Neural cell (in vitro differentiated cells): ENCODE data around the gene HGD. TPM values are rescaled to one million over a fixed set of nuclear protein-coding genes. Genes with fewer than 3 reads are reported as not detected.

Source experiments
- H2AFZ ChIP-seq: fragments of 200-600, 300-800 bp; sonication (generic), shearing (Covaris generic); 2 replicates; pipeline ENCODE4 v1.6.0; 2014; ENCODE audit warnings: low read depth, mild to moderate bottlenecking, antibody characterized with exemption, low read length, moderate library complexity
- H3F3A ChIP-seq: fragments of 200-600 bp; shearing (Covaris generic); 2 replicates; pipeline ENCODE4 v1.6.1; 2016; ENCODE audit warnings: mild to moderate bottlenecking, moderate library complexity, mixed read lengths, antibody characterized with exemption, low read length; ENCODE audit not compliant: insufficient read depth, poor library complexity, severe bottlenecking
- H3K27ac ChIP-seq: fragments of 200-600, 300-800 bp; sonication (generic), shearing (Covaris generic); 2 replicates; pipeline ENCODE4 v1.5.1; 2014; ENCODE audit warnings: mild to moderate bottlenecking, low read length, moderate library complexity
- H3K27me3 ChIP-seq: fragments of 300-800, 200-600 bp; sonication (generic), shearing (Covaris generic); 2 replicates; pipeline ENCODE4 v1.6.0; 2014; ENCODE audit warnings: mild to moderate bottlenecking, low read depth, low read length, moderate library complexity; ENCODE audit not compliant: insufficient read depth
- H3K36me3 ChIP-seq: fragments of 300-800, 200-600 bp; sonication (generic), shearing (Covaris generic); 2 replicates; pipeline ENCODE4 v1.5.1; 2014; ENCODE audit warnings: mild to moderate bottlenecking, antibody characterized with exemption, low read length, moderate library complexity; ENCODE audit not compliant: insufficient read depth
- H3K4me2 ChIP-seq: fragments of 300-800, 200-600 bp; sonication (generic), shearing (Covaris generic); 2 replicates; pipeline ENCODE4 v1.6.0; 2014; ENCODE audit warnings: mild to moderate bottlenecking, low read length
- H3K4me3 ChIP-seq: fragments of 300-800, 200-600 bp; sonication (generic), shearing (Covaris generic); 2 replicates; pipeline ENCODE4 v1.5.1; 2014; ENCODE audit warnings: mild to moderate bottlenecking, low read length, moderate library complexity
- H3K79me2 ChIP-seq: fragments of 200-600 bp; shearing (Covaris generic); replicated peaks from 2 replicates; pipeline ENCODE4 v1.6.0; 2014; ENCODE audit warnings: mild to moderate bottlenecking, low read length, moderate library complexity; ENCODE audit not compliant: insufficient read depth
- H3K9ac ChIP-seq: fragments of 300-800, 200-600 bp; sonication (generic), shearing (Covaris generic); 2 replicates; pipeline ENCODE4 v1.6.1; 2016; ENCODE audit warnings: mild to moderate bottlenecking, low read length, mixed read lengths
- H3K9me2 ChIP-seq: fragments of 200-600 bp; shearing (Covaris generic); 2 replicates; pipeline ENCODE4 v1.6.1; 2016; ENCODE audit warnings: mild to moderate bottlenecking, low read length, mixed read lengths; ENCODE audit not compliant: insufficient read depth
- H3K9me3 ChIP-seq: fragments of 200-600, 300-800 bp; sonication (generic), shearing (Covaris generic); 2 replicates; pipeline ENCODE4 v1.6.1; 2016; ENCODE audit warnings: mild to moderate bottlenecking, mixed run types, low read length, moderate library complexity, mixed read lengths
- H4K20me1 ChIP-seq: fragments of 200-600 bp; shearing (Covaris generic); 2 replicates; pipeline ENCODE4 v1.6.1; 2016; ENCODE audit warnings: mild to moderate bottlenecking, mixed run types; ENCODE audit not compliant: insufficient read depth
- EP300 ChIP-seq: fragments of 450-650 bp; conservative IDR thresholded peaks from 2 replicates; pipeline ENCODE4 v1.6.1; 2014; ENCODE audit warnings: antibody characterized with exemption, mild to moderate bottlenecking, moderate library complexity; ENCODE audit not compliant: poor library complexity, severe bottlenecking
- EZH2 ChIP-seq: fragments of 200-600, 300-800 bp; shearing (Covaris generic), sonication (generic); IDR thresholded peaks from 2 replicates; pipeline ENCODE4 v1.6.1; 2014; ENCODE audit warnings: antibody characterized with exemption, low read length, borderline replicate concordance, mild to moderate bottlenecking; ENCODE audit not compliant: insufficient read depth, poor library complexity, severe bottlenecking
- MXI1 ChIP-seq: fragments of 450-650 bp; conservative IDR thresholded peaks from 2 replicates; pipeline ENCODE4 v1.6.1; 2014; ENCODE audit warnings: antibody characterized with exemption, mild to moderate bottlenecking; ENCODE audit not compliant: poor library complexity, severe bottlenecking
- POLR2AphosphoS5 ChIP-seq: IDR thresholded peaks from 2 replicates; pipeline ENCODE4 v1.6.1; 2012
- RAD21 ChIP-seq: fragments of 450-650 bp; conservative IDR thresholded peaks from 2 replicates; pipeline ENCODE4 v1.6.1; 2014; ENCODE audit warnings: antibody characterized with exemption, mild to moderate bottlenecking, moderate library complexity
- REST ChIP-seq: IDR thresholded peaks from 2 replicates; pipeline ENCODE4 v1.6.1; 2012; ENCODE audit warnings: borderline replicate concordance
- SMC3 ChIP-seq: fragments of 450-650 bp; conservative IDR thresholded peaks from 2 replicates; pipeline ENCODE4 v1.6.1; 2014; ENCODE audit warnings: antibody characterized with exemption, mild to moderate bottlenecking, moderate library complexity; ENCODE audit not compliant: poor library complexity
- TAF1 ChIP-seq: IDR thresholded peaks from 2 replicates; pipeline ENCODE4 v1.6.1; 2012; ENCODE audit warnings: low read depth
- polyA plus RNA-seq: library from polyadenylated mRNA; depleted of rRNA; stranded (reverse); fragments of >200 nt; gene quantifications from 2 replicates; pipeline ENCODE4 v1.2.3, GENCODE V29; 2014
- TF ChIP-seq, protein P1 (sequence below): fragments of 450-650 bp; IDR thresholded peaks from 2 replicates; pipeline ENCODE4 v1.5.1; 2014; ENCODE audit warnings: antibody characterized with exemption, mild to moderate bottlenecking, moderate library complexity; ENCODE audit not compliant: poor library complexity, severe bottlenecking

The HGD gene
- polyA plus RNA-seq, 1 donor from 2014 or later, result not detected

DNA sequence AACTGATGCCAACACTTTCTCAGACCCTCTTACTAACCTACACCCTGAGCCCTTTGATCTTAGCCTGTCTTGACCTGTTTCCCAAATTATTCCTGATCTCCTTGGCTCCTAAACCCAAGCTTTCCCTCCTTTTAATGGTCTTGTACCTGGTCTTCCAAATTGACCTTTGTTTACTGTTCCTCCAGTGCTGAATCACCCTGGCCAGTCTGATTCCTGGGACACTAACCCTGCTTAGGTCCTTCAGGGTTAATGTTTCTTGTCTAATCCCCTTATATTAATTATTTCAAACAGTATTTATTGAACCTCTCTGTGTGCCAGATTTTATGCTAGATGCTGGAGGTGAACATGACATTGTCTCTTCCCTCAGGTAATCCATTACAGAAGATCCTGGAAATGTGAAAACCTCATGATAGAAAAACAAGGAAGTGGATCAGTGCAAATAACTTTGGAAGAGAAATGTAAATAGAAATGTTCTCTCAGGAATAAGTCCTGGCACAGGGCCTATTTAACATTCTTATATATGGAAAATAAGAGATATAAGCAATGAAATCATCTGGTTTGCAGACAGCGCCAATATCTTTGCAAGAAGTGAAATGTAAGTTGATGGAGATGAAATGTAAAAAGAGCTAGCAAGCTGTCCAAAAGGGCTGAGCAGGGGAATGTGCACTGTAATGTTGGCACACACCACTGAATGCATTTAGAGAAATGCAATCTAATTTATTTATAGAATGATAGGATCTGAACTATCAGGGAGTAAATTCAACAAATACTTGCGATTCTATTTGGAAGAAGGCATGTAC lies 20.7 kb downstream of the HGD start:
- TF ChIP-seq POLR2AphosphoS5 (no peak), RAD21 (no peak), TAF1 (no peak), EZH2 (no peak), SMC3 (no peak), EP300 (no peak), MXI1 (no peak), REST (no peak)
- TF ChIP-seq, protein P1, sequence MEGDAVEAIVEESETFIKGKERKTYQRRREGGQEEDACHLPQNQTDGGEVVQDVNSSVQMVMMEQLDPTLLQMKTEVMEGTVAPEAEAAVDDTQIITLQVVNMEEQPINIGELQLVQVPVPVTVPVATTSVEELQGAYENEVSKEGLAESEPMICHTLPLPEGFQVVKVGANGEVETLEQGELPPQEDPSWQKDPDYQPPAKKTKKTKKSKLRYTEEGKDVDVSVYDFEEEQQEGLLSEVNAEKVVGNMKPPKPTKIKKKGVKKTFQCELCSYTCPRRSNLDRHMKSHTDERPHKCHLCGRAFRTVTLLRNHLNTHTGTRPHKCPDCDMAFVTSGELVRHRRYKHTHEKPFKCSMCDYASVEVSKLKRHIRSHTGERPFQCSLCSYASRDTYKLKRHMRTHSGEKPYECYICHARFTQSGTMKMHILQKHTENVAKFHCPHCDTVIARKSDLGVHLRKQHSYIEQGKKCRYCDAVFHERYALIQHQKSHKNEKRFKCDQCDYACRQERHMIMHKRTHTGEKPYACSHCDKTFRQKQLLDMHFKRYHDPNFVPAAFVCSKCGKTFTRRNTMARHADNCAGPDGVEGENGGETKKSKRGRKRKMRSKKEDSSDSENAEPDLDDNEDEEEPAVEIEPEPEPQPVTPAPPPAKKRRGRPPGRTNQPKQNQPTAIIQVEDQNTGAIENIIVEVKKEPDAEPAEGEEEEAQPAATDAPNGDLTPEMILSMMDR, result no peak
- Histone ChIP-seq H3K36me3 (no peaks in the 10 kb centered on the region), H3K27me3 (no peaks in the 10 kb centered on the region), H3K79me2 (no peaks in the 10 kb centered on the region), H3F3A (no peaks in the 10 kb centered on the region), H4K20me1 (no peaks in the 10 kb centered on the region), H3K4me3 (no peak overlapping the region), H3K9ac (no peak overlapping the region), H2AFZ (no peak overlapping the region), H3K27ac (no peak overlapping the region), H3K4me2 (no peak overlapping the region), H3K9me2 (no peaks in the 10 kb centered on the region), H3K9me3 (no peaks in the 10 kb centered on the region)

GRCh38 chr3:120659834-120660233 lies 22.2 kb downstream of the HGD start:
- TF ChIP-seq EZH2 (no peak), MXI1 (no peak), TAF1 (no peak), POLR2AphosphoS5 (no peak), SMC3 (no peak), EP300 (no peak), REST (no peak), RAD21 (no peak)
- TF ChIP-seq, protein P1, result no peak
- H3K27me3 ChIP-seq, result no peaks in the 10 kb centered on the region
- no peaks in the 10 kb centered on the region for H3K79me2 ChIP-seq
- no peak overlapping the region for H3K4me2 ChIP-seq
- H3K27ac ChIP-seq, result no peak overlapping the region
- H3K9me2 ChIP-seq, result no peaks in the 10 kb centered on the region
- H3K9ac ChIP-seq, result no peak overlapping the region
- no peaks in the 10 kb centered on the region for H4K20me1 ChIP-seq
- H3F3A ChIP-seq, result no peaks in the 10 kb centered on the region
- no peak overlapping the region for H2AFZ ChIP-seq
- H3K36me3 ChIP-seq, result no peaks in the 10 kb centered on the region
- no peaks in the 10 kb centered on the region for H3K9me3 ChIP-seq
- no peak overlapping the region for H3K4me3 ChIP-seq
